GM18499 (cell line): ENCODE results near the gene SCN8A.

Experiments
- ATAC-seq: cut with Tn5 transposase; IDR thresholded peaks from one replicate; pipeline ENCODE4 v1.9.1; 2021; ENCODE audit warnings: moderate number of reproducible peaks; ENCODE audit not compliant: insufficient read depth, unreplicated experiment

The SCN8A gene

GRCh38 chr12:51699219-51699618 lies 108.2 kb downstream of the SCN8A start:
- ATAC-seq, result no peak

GRCh38 chr12:51700887-51701286 lies 109.9 kb downstream of the SCN8A start:
- no peak for ATAC-seq

- ATAC-seq, result no peak
These were observed 111.6 kb downstream of the SCN8A start for GRCh38 chr12:51702587-51702986.

- ATAC-seq, result no peak
These were observed 114.4 kb downstream of the SCN8A start for GRCh38 chr12:51705450-51705849.

GRCh38 chr12:51706206-51706605 lies 115.2 kb downstream of the SCN8A start:
- ATAC-seq, result no peak

GRCh38 chr12:51714666-51715065 lies 123.6 kb downstream of the SCN8A start:
- ATAC-seq, result no peak

- no peak for ATAC-seq
These were observed 126.4 kb downstream of the SCN8A start for GRCh38 chr12:51717326-51717925.

GRCh38 chr12:51721282-51721940 lies 130.4 kb downstream of the SCN8A start:
- ATAC-seq, result no peak

GRCh38 chr12:51722431-51722830 lies 131.4 kb downstream of the SCN8A start:
- no peak for ATAC-seq

GRCh38 chr12:51726161-51726560 lies 135.1 kb downstream of the SCN8A start:
- ATAC-seq, result no peak

- ATAC-seq, result no peak
These were observed 135.9 kb downstream of the SCN8A start for GRCh38 chr12:51726931-51727330.

GRCh38 chr12:51729331-51729730 lies 138.3 kb downstream of the SCN8A start:
- ATAC-seq, result no peak

GRCh38 chr12:51730745-51731144 lies 139.7 kb downstream of the SCN8A start:
- ATAC-seq, result no peak

- no peak for ATAC-seq
These were observed 149.5 kb downstream of the SCN8A start for GRCh38 chr12:51740536-51740935.

GRCh38 chr12:51744235-51744634 lies 153.2 kb downstream of the SCN8A start:
- ATAC-seq, result no peak

GRCh38 chr12:51744957-51745356 lies 153.9 kb downstream of the SCN8A start:
- no peak for ATAC-seq

GRCh38 chr12:51746416-51746815 lies 155.4 kb downstream of the SCN8A start:
- ATAC-seq, result no peak

GRCh38 chr12:51748235-51748634 lies 157.2 kb downstream of the SCN8A start:
- no peak for ATAC-seq

- no peak for ATAC-seq
These were observed 158.4 kb downstream of the SCN8A start for GRCh38 chr12:51749206-51749985.

- ATAC-seq, result no peak
These were observed 158.9 kb downstream of the SCN8A start for GRCh38 chr12:51749986-51750317.

GRCh38 chr12:51751661-51752060 lies 160.6 kb downstream of the SCN8A start:
- ATAC-seq, result no peak
